Effector CD4-positive, alpha-beta T cell (primary cell): ENCODE data around the gene ARID5B.
"Not testable (repeated sequence)": the region's sequence is repeated elsewhere in the genome, so short reads cannot be mapped to it uniquely, and the experiment has no call there.

Experiments used
- DNase-seq: peaks from one replicate; pipeline ENCODE4 v3.0.0-alpha.2; 2020

The ARID5B gene

GRCh38 chr10:61965703-61966395 is 64.3 kb downstream of the ARID5B start:
- DNase-seq = no peak

- DNase-seq = no peak
Measured at GRCh38 chr10:61967298-61967697, 65.8 kb downstream of the ARID5B start.

- DNase-seq = no peak
Measured at GRCh38 chr10:61970182-61971002, 68.9 kb downstream of the ARID5B start.

DNA sequence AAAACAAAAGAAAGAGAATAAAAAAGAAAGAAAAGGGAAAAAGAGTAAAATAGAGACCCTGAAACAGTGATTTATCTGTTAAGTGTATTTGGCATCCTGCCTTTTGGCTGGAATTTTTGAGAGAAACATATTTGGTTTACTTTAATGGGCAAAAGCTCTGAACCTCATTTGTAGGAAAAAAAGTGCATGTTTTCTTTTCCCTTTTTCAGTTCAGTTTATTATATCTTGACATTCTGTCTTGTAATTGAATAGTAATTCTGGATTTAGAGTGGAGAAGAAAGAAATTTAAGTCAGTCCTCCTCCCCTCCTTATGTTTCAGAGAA is 69.5 kb downstream of the ARID5B start:
- DNase-seq = no peak

GRCh38 chr10:61973169-61973568 is 71.7 kb downstream of the ARID5B start:
- DNase-seq = no peak

- no peak for DNase-seq
Measured at GRCh38 chr10:61973906-61974305, 72.4 kb downstream of the ARID5B start.

DNA sequence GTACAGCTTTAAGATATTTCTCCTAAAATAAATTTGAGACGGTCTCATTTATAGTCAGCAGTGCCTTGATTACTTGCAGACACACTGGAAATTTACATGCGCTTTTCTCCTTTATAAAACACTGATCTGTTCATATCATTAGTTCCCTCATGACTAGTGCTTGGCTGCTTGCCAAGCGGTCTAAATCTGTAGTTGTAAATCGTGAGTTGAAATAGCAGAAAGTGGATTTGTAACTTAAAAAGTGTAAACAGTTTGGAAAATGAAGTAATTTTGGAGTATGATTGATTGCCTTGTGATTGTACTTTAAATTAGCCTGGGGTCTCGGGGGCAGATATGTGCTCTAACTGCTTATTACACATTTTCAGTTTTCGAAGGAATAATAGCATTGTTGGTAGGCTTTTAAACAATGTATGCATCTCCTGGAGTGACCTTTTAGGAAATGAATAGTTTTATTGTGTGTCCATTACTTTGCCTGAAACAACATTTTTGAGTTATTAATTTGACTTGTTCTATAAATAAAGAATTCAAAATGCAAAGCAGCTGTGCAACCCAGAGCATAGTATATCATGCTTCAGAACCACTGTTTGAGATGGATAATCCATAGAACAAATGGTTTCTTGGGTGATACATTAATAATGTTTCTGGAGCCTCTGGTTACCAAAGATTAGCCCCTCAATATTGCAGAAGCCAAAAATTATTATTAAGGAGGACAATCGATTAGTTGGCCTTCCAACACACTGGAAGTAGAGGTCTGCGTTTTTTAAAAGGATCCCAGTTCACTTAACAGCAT is 73.3 kb downstream of the ARID5B start:
- DNase-seq = no peak

- no peak for DNase-seq
Measured at GRCh38 chr10:61975391-61975932, 74.0 kb downstream of the ARID5B start.

DNA sequence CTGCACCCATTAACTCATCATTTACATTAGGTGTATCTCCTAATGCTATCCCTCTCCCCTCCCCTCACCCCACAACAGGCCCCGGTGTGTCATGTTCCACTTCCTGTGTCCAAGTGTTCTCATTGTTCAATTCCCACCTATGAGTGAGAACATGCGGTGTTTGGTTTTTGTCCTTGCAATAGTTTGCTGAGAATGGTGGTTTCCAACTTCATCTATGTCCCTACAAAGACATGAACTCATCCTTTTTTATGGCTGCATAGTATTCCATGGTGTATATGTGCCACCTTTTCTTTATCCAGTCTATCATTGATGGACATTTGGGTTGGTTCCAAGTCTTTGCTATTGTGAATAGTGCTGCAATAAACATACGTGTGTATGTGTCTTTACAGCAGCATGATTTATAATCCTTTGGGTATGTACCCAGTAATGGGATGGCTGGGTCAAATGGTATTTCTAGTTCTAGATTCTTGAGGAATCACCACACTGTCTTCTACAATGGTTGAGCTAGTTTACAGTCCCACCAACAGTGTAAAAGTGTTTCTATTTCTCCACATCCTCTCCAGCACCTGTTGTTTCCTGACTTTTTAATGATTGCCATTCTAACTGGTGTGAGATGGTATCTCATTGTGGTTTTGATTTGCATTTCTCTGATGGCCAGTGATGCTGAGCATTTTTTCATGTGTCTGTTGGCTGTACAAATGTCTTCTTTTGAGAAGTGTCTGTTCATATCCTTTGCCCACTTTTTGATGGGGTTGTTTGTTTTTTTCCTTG is 75.6 kb downstream of the ARID5B start:
- not testable (repeated sequence) for DNase-seq

GRCh38 chr10:61978965-61979364 is 77.5 kb downstream of the ARID5B start:
- DNase-seq = no peak

DNA sequence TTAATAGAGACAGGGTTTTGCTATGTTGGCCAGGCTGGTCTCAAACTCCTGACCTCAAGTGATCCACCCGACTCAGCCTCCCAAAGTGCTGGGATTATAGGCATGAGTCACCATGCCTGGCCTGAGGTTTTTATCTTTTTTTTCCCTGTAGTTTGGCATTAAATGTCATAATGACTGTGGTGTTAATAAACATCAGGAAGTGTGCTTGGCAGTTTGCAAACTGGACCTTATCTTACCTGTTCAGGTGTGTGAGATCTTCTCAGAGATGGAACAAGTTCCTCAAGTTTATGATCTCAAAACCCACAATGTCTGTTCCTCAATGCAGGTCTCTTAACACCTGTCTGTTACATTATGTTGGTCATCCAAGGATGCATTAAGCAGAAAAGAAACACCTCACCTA is 80.0 kb downstream of the ARID5B start:
- no peak for DNase-seq

DNA sequence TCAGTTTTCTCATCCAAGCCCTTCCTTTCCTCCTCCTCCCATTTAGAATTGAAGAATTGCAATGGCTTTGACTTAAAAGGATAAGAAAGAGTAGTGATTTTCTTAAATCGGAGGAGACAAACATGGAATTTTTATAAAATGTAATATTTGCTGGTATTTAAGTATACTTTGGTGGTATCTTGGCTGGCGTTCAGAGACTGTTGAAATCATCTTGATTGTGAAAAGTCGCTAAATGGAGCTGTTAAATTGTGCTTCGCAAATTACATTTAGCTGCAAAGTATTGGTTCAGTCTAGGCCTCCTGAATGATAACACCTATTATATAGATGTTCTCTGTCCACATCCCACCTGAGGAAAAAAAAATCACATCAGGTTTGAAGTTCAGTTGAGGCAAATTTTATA is 81.8 kb downstream of the ARID5B start:
- no peak for DNase-seq

DNA sequence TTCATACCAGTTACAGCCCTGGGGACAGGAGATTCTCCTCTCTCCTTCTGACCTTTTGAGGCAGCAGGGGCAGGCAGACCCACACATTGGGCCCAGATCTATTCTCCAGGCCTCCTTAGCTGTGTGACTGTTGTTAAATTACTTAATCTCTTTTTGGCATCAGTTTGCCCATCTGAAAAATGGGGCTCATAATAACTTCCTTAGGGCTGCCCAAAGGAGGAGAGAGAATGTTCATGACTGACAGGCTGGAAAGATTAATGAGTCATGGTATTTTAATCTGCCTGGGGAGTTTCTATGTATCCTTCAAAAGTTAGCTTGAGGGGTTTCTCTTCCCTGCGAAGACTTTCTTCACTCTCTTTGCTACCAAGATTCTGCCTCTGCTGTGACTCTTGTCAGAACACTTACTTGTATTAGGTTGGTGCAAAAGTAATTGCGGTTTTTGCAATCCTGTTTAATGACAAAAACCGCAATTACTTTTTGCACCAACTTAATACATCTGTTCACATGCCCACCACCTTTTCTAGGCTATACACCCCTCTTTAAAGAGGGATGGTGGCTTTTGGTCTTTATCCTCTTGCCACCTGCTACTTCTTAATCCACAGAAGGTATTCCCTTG is 83.4 kb downstream of the ARID5B start:
- DNase-seq = no peak

DNA sequence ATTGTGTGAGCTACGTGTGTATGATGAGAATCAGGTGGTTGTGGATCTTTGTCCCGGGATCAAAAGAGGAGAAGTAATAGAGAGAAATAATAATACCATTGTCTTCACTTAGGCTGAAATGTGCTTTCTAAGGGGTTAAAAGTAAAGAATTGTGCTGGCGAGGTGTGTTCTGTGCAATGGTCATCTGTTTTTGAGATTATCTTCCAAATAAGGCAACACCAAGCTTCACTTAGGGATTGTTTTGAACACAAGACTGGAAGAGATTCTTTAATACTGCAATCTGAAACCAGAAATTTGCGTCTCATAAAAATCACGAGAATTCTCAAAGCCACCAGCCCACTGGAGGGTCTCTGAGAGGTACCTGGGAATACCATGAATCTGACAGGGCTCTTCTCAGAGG is 84.2 kb downstream of the ARID5B start:
- DNase-seq = no peak

DNA sequence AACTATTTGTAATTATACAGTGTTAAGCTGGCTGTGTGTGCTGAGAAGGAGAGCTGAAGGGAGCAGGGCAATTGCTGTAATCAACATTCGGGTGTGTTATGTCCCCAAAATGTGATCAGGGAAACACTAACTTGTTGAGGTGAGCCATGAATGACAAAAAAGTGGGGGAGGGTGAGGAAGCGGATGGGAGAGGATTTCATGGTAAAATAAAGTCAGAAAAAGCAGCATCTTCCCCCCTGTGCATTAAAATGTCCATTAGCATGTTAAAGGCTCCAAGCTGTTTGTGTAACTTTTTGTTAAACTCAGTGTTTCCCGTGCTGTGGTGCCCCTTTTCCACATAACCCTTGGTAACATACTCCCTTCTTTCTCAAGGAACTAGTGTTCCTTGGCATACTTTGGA is 84.9 kb downstream of the ARID5B start:
- DNase-seq = no peak

DNA sequence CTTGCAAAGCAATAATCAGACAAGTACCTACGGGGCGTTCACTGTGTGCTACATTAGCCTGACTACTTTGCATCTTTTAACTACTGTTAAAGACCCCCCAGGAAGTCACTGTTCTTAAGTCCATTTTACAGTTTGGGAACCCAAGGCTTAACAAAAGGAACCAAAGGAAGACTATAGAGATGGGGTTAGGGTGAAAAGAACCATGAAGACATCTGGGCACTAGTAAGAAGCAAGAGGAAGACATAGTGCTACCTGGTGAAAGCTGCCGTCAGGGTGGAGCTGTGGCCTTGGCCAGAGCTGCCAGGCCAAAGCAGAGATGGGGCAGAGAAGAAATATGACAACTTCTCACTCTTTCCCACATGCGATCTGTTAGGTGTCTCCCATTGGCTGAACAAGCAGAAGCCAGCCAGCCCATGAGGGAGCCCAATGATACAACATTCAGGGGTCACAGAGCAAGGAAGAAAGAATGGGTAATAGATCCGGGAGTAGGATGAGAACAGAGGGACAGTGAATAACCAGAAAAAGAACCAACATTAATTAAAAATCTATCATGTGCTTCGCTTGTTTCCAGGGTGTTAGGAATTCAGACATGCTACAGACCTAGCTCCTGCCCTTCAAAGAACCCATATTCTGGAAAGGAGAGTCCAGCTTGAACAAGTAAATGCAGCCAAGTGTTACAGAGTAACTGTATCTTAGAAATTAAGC is 85.4 kb downstream of the ARID5B start:
- no peak for DNase-seq

- DNase-seq = no peak
Measured at GRCh38 chr10:61987537-61987936, 86.0 kb downstream of the ARID5B start.

- DNase-seq = no peak
Measured at GRCh38 chr10:61987951-61988379, 86.5 kb downstream of the ARID5B start.

GRCh38 chr10:61989995-61990760 is 88.7 kb downstream of the ARID5B start:
- no peak for DNase-seq

- DNase-seq = no peak
Measured at GRCh38 chr10:61990761-61991135, 89.2 kb downstream of the ARID5B start.

DNA sequence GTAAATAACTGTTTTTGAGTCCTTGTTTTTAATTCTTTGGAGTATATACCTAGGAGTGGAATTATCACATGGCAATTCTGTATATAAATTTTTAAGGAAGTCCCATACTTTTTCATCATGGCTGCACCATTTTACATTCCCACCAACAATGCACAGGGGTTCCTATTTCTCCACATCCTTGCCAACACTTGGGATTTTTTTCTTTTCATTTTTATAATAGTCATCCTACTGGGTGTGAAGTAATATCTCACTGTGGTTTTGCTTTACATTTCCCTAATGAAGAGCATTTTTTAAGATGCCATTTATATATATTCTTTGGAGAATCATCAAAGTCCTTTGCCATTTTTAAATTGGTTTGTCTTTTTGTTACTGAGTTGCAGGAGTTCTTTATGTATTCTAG is 89.7 kb downstream of the ARID5B start:
- no peak for DNase-seq
